ENCODE data around the gene KCNQ1. TPM values are rescaled to one million over a fixed set of nuclear protein-coding genes. Genes with fewer than 3 reads are reported as not detected.

The KCNQ1 gene
- total RNA-seq, 1 experiment from 2014 or later = 2.5 TPM

GRCh38 chr11:2859699-2860037 lies 414.9 kb downstream of the KCNQ1 start:
- Mint-ChIP-seq H3K27ac (no peak overlapping the region), H3K4me1 (peaks cover 22% of the 10 kb centered on the region), H3K9me3 (no peaks in the 10 kb centered on the region), H3K4me3 (no peak overlapping the region), H3K36me3 (no peaks in the 10 kb centered on the region), H3K27me3 (ENCODE audit: low read depth) (peaks cover 65% of the 10 kb centered on the region)
- POLR2A ChIA-PET = no interaction called here
- TF ChIP-seq ETV6 (CRISPR knock-in tag; IDR thresholded peaks at IDR 0.05) (no peak), CBFB (CRISPR knock-in tag; IDR thresholded peaks at IDR 0.05; ENCODE audit: low read depth) (no peak), HMGA2 (CRISPR knock-in tag; IDR thresholded peaks at IDR 0.05) (no peak), ATF1 (CRISPR knock-in tag; IDR thresholded peaks at IDR 0.05) (no peak), SOX15 (CRISPR knock-in tag; IDR thresholded peaks at IDR 0.05) (no peak), CREM (CRISPR knock-in tag; IDR thresholded peaks at IDR 0.05) (no peak), MLX (CRISPR knock-in tag; IDR thresholded peaks at IDR 0.05) (no peak), NR2C2 (CRISPR knock-in tag; IDR thresholded peaks at IDR 0.05) (no peak), CREB1 (CRISPR knock-in tag; IDR thresholded peaks at IDR 0.05) (no peak), E2F5 (CRISPR knock-in tag; IDR thresholded peaks at IDR 0.05) (no peak), ZBTB21 (CRISPR knock-in tag; IDR thresholded peaks at IDR 0.05; ENCODE audit: borderline replicate concordance) (no peak), KAT7 (CRISPR knock-in tag; IDR thresholded peaks at IDR 0.05; ENCODE audit: borderline replicate concordance) (no peak), ZNF317 (CRISPR knock-in tag; IDR thresholded peaks at IDR 0.05; ENCODE audit: borderline replicate concordance, low read depth) (no peak), JUN (CRISPR knock-in tag; IDR thresholded peaks at IDR 0.05) (no peak), GTF2I (CRISPR knock-in tag; conservative IDR thresholded peaks at IDR 0.05) (no peak)
- TF ChIP-seq, protein P1, sequence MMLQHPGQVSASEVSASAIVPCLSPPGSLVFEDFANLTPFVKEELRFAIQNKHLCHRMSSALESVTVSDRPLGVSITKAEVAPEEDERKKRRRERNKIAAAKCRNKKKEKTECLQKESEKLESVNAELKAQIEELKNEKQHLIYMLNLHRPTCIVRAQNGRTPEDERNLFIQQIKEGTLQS (CRISPR knock-in tag; conservative IDR thresholded peaks at IDR 0.05) = no peak
- TF ChIP-seq, protein P2, sequence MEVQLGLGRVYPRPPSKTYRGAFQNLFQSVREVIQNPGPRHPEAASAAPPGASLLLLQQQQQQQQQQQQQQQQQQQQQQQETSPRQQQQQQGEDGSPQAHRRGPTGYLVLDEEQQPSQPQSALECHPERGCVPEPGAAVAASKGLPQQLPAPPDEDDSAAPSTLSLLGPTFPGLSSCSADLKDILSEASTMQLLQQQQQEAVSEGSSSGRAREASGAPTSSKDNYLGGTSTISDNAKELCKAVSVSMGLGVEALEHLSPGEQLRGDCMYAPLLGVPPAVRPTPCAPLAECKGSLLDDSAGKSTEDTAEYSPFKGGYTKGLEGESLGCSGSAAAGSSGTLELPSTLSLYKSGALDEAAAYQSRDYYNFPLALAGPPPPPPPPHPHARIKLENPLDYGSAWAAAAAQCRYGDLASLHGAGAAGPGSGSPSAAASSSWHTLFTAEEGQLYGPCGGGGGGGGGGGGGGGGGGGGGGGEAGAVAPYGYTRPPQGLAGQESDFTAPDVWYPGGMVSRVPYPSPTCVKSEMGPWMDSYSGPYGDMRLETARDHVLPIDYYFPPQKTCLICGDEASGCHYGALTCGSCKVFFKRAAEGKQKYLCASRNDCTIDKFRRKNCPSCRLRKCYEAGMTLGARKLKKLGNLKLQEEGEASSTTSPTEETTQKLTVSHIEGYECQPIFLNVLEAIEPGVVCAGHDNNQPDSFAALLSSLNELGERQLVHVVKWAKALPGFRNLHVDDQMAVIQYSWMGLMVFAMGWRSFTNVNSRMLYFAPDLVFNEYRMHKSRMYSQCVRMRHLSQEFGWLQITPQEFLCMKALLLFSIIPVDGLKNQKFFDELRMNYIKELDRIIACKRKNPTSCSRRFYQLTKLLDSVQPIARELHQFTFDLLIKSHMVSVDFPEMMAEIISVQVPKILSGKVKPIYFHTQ (CRISPR knock-in tag; IDR thresholded peaks at IDR 0.05) = no peak
- TF ChIP-seq, protein P3, sequence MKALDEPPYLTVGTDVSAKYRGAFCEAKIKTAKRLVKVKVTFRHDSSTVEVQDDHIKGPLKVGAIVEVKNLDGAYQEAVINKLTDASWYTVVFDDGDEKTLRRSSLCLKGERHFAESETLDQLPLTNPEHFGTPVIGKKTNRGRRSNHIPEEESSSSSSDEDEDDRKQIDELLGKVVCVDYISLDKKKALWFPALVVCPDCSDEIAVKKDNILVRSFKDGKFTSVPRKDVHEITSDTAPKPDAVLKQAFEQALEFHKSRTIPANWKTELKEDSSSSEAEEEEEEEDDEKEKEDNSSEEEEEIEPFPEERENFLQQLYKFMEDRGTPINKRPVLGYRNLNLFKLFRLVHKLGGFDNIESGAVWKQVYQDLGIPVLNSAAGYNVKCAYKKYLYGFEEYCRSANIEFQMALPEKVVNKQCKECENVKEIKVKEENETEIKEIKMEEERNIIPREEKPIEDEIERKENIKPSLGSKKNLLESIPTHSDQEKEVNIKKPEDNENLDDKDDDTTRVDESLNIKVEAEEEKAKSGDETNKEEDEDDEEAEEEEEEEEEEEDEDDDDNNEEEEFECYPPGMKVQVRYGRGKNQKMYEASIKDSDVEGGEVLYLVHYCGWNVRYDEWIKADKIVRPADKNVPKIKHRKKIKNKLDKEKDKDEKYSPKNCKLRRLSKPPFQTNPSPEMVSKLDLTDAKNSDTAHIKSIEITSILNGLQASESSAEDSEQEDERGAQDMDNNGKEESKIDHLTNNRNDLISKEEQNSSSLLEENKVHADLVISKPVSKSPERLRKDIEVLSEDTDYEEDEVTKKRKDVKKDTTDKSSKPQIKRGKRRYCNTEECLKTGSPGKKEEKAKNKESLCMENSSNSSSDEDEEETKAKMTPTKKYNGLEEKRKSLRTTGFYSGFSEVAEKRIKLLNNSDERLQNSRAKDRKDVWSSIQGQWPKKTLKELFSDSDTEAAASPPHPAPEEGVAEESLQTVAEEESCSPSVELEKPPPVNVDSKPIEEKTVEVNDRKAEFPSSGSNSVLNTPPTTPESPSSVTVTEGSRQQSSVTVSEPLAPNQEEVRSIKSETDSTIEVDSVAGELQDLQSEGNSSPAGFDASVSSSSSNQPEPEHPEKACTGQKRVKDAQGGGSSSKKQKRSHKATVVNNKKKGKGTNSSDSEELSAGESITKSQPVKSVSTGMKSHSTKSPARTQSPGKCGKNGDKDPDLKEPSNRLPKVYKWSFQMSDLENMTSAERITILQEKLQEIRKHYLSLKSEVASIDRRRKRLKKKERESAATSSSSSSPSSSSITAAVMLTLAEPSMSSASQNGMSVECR (CRISPR knock-in tag; IDR thresholded peaks at IDR 0.05; ENCODE audit: borderline replicate concordance) = no peak
- TF ChIP-seq, protein P4, sequence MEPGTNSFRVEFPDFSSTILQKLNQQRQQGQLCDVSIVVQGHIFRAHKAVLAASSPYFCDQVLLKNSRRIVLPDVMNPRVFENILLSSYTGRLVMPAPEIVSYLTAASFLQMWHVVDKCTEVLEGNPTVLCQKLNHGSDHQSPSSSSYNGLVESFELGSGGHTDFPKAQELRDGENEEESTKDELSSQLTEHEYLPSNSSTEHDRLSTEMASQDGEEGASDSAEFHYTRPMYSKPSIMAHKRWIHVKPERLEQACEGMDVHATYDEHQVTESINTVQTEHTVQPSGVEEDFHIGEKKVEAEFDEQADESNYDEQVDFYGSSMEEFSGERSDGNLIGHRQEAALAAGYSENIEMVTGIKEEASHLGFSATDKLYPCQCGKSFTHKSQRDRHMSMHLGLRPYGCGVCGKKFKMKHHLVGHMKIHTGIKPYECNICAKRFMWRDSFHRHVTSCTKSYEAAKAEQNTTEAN (CRISPR knock-in tag; IDR thresholded peaks at IDR 0.05) = no peak
- TF ChIP-seq, protein P5, sequence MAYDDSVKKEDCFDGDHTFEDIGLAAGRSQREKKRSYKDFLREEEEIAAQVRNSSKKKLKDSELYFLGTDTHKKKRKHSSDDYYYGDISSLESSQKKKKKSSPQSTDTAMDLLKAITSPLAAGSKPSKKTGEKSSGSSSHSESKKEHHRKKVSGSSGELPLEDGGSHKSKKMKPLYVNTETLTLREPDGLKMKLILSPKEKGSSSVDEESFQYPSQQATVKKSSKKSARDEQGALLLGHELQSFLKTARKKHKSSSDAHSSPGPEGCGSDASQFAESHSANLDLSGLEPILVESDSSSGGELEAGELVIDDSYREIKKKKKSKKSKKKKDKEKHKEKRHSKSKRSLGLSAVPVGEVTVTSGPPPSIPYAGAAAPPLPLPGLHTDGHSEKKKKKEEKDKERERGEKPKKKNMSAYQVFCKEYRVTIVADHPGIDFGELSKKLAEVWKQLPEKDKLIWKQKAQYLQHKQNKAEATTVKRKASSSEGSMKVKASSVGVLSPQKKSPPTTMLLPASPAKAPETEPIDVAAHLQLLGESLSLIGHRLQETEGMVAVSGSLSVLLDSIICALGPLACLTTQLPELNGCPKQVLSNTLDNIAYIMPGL (CRISPR knock-in tag; IDR thresholded peaks at IDR 0.05) = no peak
- DNase-seq (ENCODE audit: low spot score) (no peak), ATAC-seq (no peak)
- CTCF ChIA-PET = no interaction called here

All from WTC11 (cell line).